Stimulated activated CD8-positive, alpha-beta memory T cell treated with anti-CD3 and anti-CD28 coated beads, Interleukin-4, amount 100 ng/mL, for 24 hours (primary cell): ENCODE data around the gene MRPS26.
A peak's percentile ranks its signal among the peaks of the same experiment; 100 is the strongest.
"Not testable (repeated sequence)": the region's sequence is repeated elsewhere in the genome, so short reads cannot be mapped to it uniquely, and the experiment has no call there.

Source experiments
- DNase-seq: peaks from one replicate; pipeline ENCODE4 v3.0.0-alpha.2; 2020; ENCODE audit warnings: low read depth

Gene MRPS26

GRCh38 chr20:3045816-3046676, at the start of gene MRPS26:
TSS of gene MRPS26 (plus strand) at chr20:3046052. CDS start at chr20:3046069, 17 bp downstream.
- DNase-seq, result peak; percentile 78

GRCh38 chr20:2998728-2999127, 47.1 kb upstream of the MRPS26 start:
- no peak for DNase-seq

- no peak for DNase-seq
Observed at GRCh38 chr20:3000852-3001523, 44.9 kb upstream of the MRPS26 start.

- DNase-seq, result no peak
Observed at GRCh38 chr20:3003416-3003815, 42.4 kb upstream of the MRPS26 start.

- DNase-seq, result no peak
Observed at GRCh38 chr20:3010985-3011723, 34.7 kb upstream of the MRPS26 start.

GRCh38 chr20:3011752-3012151, 34.1 kb upstream of the MRPS26 start:
- no peak for DNase-seq

GRCh38 chr20:3013771-3014170, 32.1 kb upstream of the MRPS26 start:
- DNase-seq, result no peak

GRCh38 chr20:3014179-3014578, 31.7 kb upstream of the MRPS26 start:
- no peak for DNase-seq

- no peak for DNase-seq
Observed at GRCh38 chr20:3014662-3015061, 31.2 kb upstream of the MRPS26 start.

- DNase-seq, result not testable (repeated sequence)
Observed at GRCh38 chr20:3015302-3015701, 30.6 kb upstream of the MRPS26 start.

- DNase-seq, result no peak
Observed at GRCh38 chr20:3021327-3021726, 24.5 kb upstream of the MRPS26 start.

- DNase-seq, result no peak
Observed at GRCh38 chr20:3021777-3022176, 24.1 kb upstream of the MRPS26 start.

GRCh38 chr20:3022559-3023490, 23.0 kb upstream of the MRPS26 start:
- DNase-seq, result not testable (repeated sequence)

GRCh38 chr20:3027987-3028386, 17.9 kb upstream of the MRPS26 start:
- no peak for DNase-seq

- DNase-seq, result no peak
Observed at GRCh38 chr20:3031524-3032147, 14.2 kb upstream of the MRPS26 start.

- no peak for DNase-seq
Observed at GRCh38 chr20:3032624-3033023, 13.2 kb upstream of the MRPS26 start.

- DNase-seq, result no peak
Observed at GRCh38 chr20:3037654-3038053, 8.2 kb upstream of the MRPS26 start.

GRCh38 chr20:3038454-3038853, 7.4 kb upstream of the MRPS26 start:
- DNase-seq, result no peak

- DNase-seq, result no peak
Observed at GRCh38 chr20:3039426-3039825, 6.4 kb upstream of the MRPS26 start.

GRCh38 chr20:3040086-3040485, 5.8 kb upstream of the MRPS26 start:
- DNase-seq, result no peak

GRCh38 chr20:3041854-3042409, 3.9 kb upstream of the MRPS26 start:
- DNase-seq, result no peak
